Measurements from ENCODE around the gene EPHA3.

DNA sequence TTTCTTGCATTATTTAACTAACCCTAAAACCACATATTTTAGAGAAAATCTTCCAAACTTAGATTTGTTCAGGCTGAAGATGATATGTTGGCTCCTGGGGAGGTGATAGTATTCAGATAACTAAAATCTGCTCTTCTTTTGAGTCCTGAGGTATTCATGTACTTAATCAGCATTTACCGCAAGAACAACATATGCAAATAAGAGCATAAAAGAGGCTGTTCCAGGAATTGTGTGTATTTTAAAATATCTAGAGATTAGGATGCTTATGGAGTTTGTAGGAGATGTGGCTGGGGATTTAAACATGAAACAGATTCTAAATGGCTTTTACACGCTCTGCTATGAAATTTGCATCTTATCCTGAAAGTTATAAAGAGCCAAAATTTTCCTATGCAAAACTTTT, 298.2 kb downstream of the EPHA3 start:
- TF ChIP-seq, protein P1, sequence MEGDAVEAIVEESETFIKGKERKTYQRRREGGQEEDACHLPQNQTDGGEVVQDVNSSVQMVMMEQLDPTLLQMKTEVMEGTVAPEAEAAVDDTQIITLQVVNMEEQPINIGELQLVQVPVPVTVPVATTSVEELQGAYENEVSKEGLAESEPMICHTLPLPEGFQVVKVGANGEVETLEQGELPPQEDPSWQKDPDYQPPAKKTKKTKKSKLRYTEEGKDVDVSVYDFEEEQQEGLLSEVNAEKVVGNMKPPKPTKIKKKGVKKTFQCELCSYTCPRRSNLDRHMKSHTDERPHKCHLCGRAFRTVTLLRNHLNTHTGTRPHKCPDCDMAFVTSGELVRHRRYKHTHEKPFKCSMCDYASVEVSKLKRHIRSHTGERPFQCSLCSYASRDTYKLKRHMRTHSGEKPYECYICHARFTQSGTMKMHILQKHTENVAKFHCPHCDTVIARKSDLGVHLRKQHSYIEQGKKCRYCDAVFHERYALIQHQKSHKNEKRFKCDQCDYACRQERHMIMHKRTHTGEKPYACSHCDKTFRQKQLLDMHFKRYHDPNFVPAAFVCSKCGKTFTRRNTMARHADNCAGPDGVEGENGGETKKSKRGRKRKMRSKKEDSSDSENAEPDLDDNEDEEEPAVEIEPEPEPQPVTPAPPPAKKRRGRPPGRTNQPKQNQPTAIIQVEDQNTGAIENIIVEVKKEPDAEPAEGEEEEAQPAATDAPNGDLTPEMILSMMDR (IDR thresholded peaks at IDR 0.05; ENCODE audit: poor library complexity), result no peak
- TF ChIP-seq EZH2 (IDR thresholded peaks at IDR 0.05; ENCODE audit: borderline replicate concordance), result no peak
